ENCODE data around the gene ENTPD1. TPM values are rescaled to one million over a fixed set of nuclear protein-coding genes. Genes with fewer than 3 reads are reported as not detected.

ENTPD1 gene
- total RNA-seq, 1 donor from 2014 or later: 7.5 TPM

GRCh38 chr10:95815701-95816240 is 59.8 kb downstream of the ENTPD1 start:
- intact Hi-C loops (cut with micrococcal nuclease): no loop called here
- DNase-seq (no peak), ATAC-seq (no peak)

GRCh38 chr10:95818010-95818409 is 62.0 kb downstream of the ENTPD1 start:
- ATAC-seq (no peak), DNase-seq (no peak)
- intact Hi-C loops (cut with micrococcal nuclease): no loop called here

- DNase-seq (no peak), ATAC-seq (no peak)
- intact Hi-C loops (cut with micrococcal nuclease): no loop called here
These were observed 62.7 kb downstream of the ENTPD1 start for GRCh38 chr10:95818668-95819067.

GRCh38 chr10:95819620-95820329 is 63.8 kb downstream of the ENTPD1 start:
- DNase-seq: no peak
- intact Hi-C loops (cut with micrococcal nuclease): no loop called here
- ATAC-seq: no peak

GRCh38 chr10:95820363-95820762 is 64.4 kb downstream of the ENTPD1 start:
- ATAC-seq: no peak
- no peak for DNase-seq
- intact Hi-C loops (cut with micrococcal nuclease): no loop called here

GRCh38 chr10:95821720-95822119 is 65.8 kb downstream of the ENTPD1 start:
- no peak for ATAC-seq
- intact Hi-C loops (cut with micrococcal nuclease): no loop called here

GRCh38 chr10:95830044-95830443 is 74.1 kb downstream of the ENTPD1 start:
- intact Hi-C loops (cut with micrococcal nuclease): no loop called here
- DNase-seq (no peak), ATAC-seq (no peak)

More at GRCh38 chr10:95821720-95822119, 65.8 kb downstream of the ENTPD1 start:
- DNase-seq: no peak

- intact Hi-C loops (cut with micrococcal nuclease): no loop called here
- ATAC-seq (no peak), DNase-seq (no peak)
These were observed 75.1 kb downstream of the ENTPD1 start for GRCh38 chr10:95831076-95831475.

GRCh38 chr10:95831515-95831914 is 75.6 kb downstream of the ENTPD1 start:
- ATAC-seq: no peak
- intact Hi-C loops (cut with micrococcal nuclease): no loop called here

GRCh38 chr10:95832216-95833041 is 76.5 kb downstream of the ENTPD1 start:
- intact Hi-C loops (cut with micrococcal nuclease): no loop called here
- no peak for DNase-seq
- peak; percentile 12 for ATAC-seq

More at GRCh38 chr10:95831515-95831914, 75.6 kb downstream of the ENTPD1 start:
- DNase-seq: no peak

GRCh38 chr10:95833042-95833610 is 77.2 kb downstream of the ENTPD1 start:
- intact Hi-C loops (cut with micrococcal nuclease): no loop called here
- no peak for DNase-seq
- ATAC-seq: no peak

GRCh38 chr10:95834406-95834805 is 78.4 kb downstream of the ENTPD1 start:
- intact Hi-C loops (cut with micrococcal nuclease): no loop called here
- DNase-seq (no peak), ATAC-seq (no peak)

- intact Hi-C loops (cut with micrococcal nuclease): no loop called here
- ATAC-seq (no peak), DNase-seq (no peak)
These were observed 79.3 kb downstream of the ENTPD1 start for GRCh38 chr10:95835149-95835860.

- DNase-seq (no peak), ATAC-seq (no peak)
- intact Hi-C loops (cut with micrococcal nuclease): no loop called here
These were observed 79.9 kb downstream of the ENTPD1 start for GRCh38 chr10:95835911-95836310.

- no peak for DNase-seq
- intact Hi-C loops (cut with micrococcal nuclease): no loop called here
- no peak for ATAC-seq
These were observed 80.8 kb downstream of the ENTPD1 start for GRCh38 chr10:95836610-95837355.

- intact Hi-C loops (cut with micrococcal nuclease): no loop called here
- DNase-seq: no peak
- no peak for ATAC-seq
These were observed 81.4 kb downstream of the ENTPD1 start for GRCh38 chr10:95837356-95837776.

- intact Hi-C loops (cut with micrococcal nuclease): no loop called here
- ATAC-seq: peak; percentile 38
- no peak for DNase-seq
These were observed 81.8 kb downstream of the ENTPD1 start for GRCh38 chr10:95837783-95838182.

- ATAC-seq (no peak), DNase-seq (no peak)
- intact Hi-C loops (cut with micrococcal nuclease): loop anchor here (10.0 kb wide), 1 partner anchor 145 kb away; the partner anchor contains the start of gene TCTN3
These were observed 84.2 kb downstream of the ENTPD1 start for GRCh38 chr10:95840121-95840520.

Measured in left ventricle myocardium superior (tissue), 1 donor.